WI38 (cell line): Measurements from ENCODE around the gene SLC13A3.

ENCODE experiments used
- H3K4me3 ChIP-seq: 2 replicates; pipeline ENCODE4 v1.5.1; 2011; ENCODE audit warnings: low read depth, mild to moderate bottlenecking, control low read depth, low read length
- CTCF ChIP-seq: IDR thresholded peaks from 2 replicates; pipeline ENCODE4 v1.5.1; 2012; ENCODE audit warnings: low read depth, mild to moderate bottlenecking, control low read depth, low read length

Gene SLC13A3

GRCh38 chr20:46624946-46625345 is 26.3 kb downstream of the SLC13A3 start:
- no peak overlapping the region for H3K4me3 ChIP-seq
- TF ChIP-seq CTCF = no peak

- no peak for TF ChIP-seq CTCF
- no peak overlapping the region for H3K4me3 ChIP-seq
Observed at GRCh38 chr20:46622165-46622564, 29.1 kb downstream of the SLC13A3 start.

- TF ChIP-seq CTCF = no peak
Observed at GRCh38 chr20:46621492-46621891, 29.8 kb downstream of the SLC13A3 start.

GRCh38 chr20:46619445-46619844 is 31.8 kb downstream of the SLC13A3 start:
- H3K4me3 ChIP-seq = no peak overlapping the region
- no peak for TF ChIP-seq CTCF

More at GRCh38 chr20:46621492-46621891, 29.8 kb downstream of the SLC13A3 start:
- H3K4me3 ChIP-seq = no peak overlapping the region

GRCh38 chr20:46618316-46619100 is 32.8 kb downstream of the SLC13A3 start:
- no peak overlapping the region for H3K4me3 ChIP-seq
- TF ChIP-seq CTCF = no peak

- TF ChIP-seq CTCF = no peak
Observed at GRCh38 chr20:46614503-46614902, 36.8 kb downstream of the SLC13A3 start.

GRCh38 chr20:46610145-46610544 is 41.1 kb downstream of the SLC13A3 start:
- no peak for TF ChIP-seq CTCF
- H3K4me3 ChIP-seq = no peak overlapping the region

More at GRCh38 chr20:46614503-46614902, 36.8 kb downstream of the SLC13A3 start:
- no peak overlapping the region for H3K4me3 ChIP-seq
